SK-N-SH treated with all-trans-retinoic acid at 6 μM for 48 hours (cell line): ENCODE data around the gene UBTD1.

Experiments
- ATAC-seq: fragments of 200-7000 bp; cut with Tn5 transposase; 3 replicates; pipeline ENCODE4 v1.9.1; 2020; ENCODE audit warnings: mild to moderate bottlenecking, moderate library complexity
- ARNTL ChIP-seq: fragments of 450-650 bp; formaldehyde crosslinking; IDR thresholded peaks from 2 replicates; pipeline ENCODE4 v1.5.0; 2020; ENCODE audit warnings: low read depth, mild to moderate bottlenecking, moderate library complexity, borderline replicate concordance
- BACH2 ChIP-seq: fragments of 250-450 bp; sonication (Bioruptor Pico); IDR thresholded peaks from 2 replicates; pipeline ENCODE4 v1.9.0; 2021; ENCODE audit warnings: mild to moderate bottlenecking, borderline replicate concordance
- CSDC2 ChIP-seq: fragments of 250-450 bp; sonication (Bioruptor Pico); IDR thresholded peaks from 2 replicates; pipeline ENCODE4 v1.5.0; 2020; ENCODE audit warnings: mild to moderate bottlenecking, moderate library complexity
- ESRRG ChIP-seq: fragments of 250-450 bp; sonication (Bioruptor Pico); IDR thresholded peaks from 2 replicates; pipeline ENCODE4 v1.6.1; 2021; ENCODE audit warnings: mild to moderate bottlenecking
- GLIS3 ChIP-seq: fragments of 250-450 bp; sonication (Bioruptor Pico); IDR thresholded peaks from 2 replicates; pipeline ENCODE4 v1.5.0; 2020; ENCODE audit warnings: mild to moderate bottlenecking, moderate library complexity
- ISL1 ChIP-seq: fragments of 250-450 bp; sonication (Bioruptor Pico); IDR thresholded peaks from 2 replicates; pipeline ENCODE4 v2.1.2; 2022; ENCODE audit warnings: mild to moderate bottlenecking, moderate library complexity
- OSR1 ChIP-seq: fragments of 250-450 bp; sonication (Bioruptor Pico); IDR thresholded peaks from 2 replicates; pipeline ENCODE4 v1.8.0; 2022; ENCODE audit warnings: moderate library complexity, mild to moderate bottlenecking, inconsistent platforms
- RARB ChIP-seq: fragments of 250-450 bp; sonication (Bioruptor Pico); IDR thresholded peaks from 2 replicates; pipeline ENCODE4 v1.8.0; 2021; ENCODE audit warnings: mild to moderate bottlenecking, moderate library complexity
- SNAI2 ChIP-seq: fragments of 250-450 bp; sonication (Bioruptor Pico); IDR thresholded peaks from 2 replicates; pipeline ENCODE4 v1.5.0; 2020; ENCODE audit warnings: mild to moderate bottlenecking, moderate library complexity
- TCF4 ChIP-seq: fragments of 250-450 bp; sonication (Bioruptor Pico); IDR thresholded peaks from 2 replicates; pipeline ENCODE4 v1.8.0; 2021; ENCODE audit warnings: mild to moderate bottlenecking, moderate library complexity, borderline replicate concordance
- TOX ChIP-seq: fragments of 250-450 bp; sonication (Bioruptor Pico); IDR thresholded peaks from 2 replicates; pipeline ENCODE4 v1.8.0; 2021; ENCODE audit warnings: mild to moderate bottlenecking, moderate library complexity, borderline replicate concordance
- ZFP3 ChIP-seq: fragments of 250-450 bp; sonication (Bioruptor Pico); IDR thresholded peaks from 2 replicates; pipeline ENCODE4 v1.5.0; 2020; ENCODE audit warnings: mild to moderate bottlenecking, moderate library complexity
- ZFP30 ChIP-seq: fragments of 450-650 bp; formaldehyde crosslinking; IDR thresholded peaks from 2 replicates; pipeline ENCODE4 v1.5.0; 2022; ENCODE audit warnings: mild to moderate bottlenecking, moderate library complexity
- ZNF565 ChIP-seq: fragments of 450-650 bp; formaldehyde crosslinking; conservative IDR thresholded peaks from 2 replicates; pipeline ENCODE4 v1.5.0; 2020; ENCODE audit warnings: low read depth, mild to moderate bottlenecking, moderate library complexity
- ZNF70 ChIP-seq: fragments of 450-650 bp; formaldehyde crosslinking; IDR thresholded peaks from 2 replicates; pipeline ENCODE4 v1.5.0; 2020; ENCODE audit warnings: mild to moderate bottlenecking, moderate library complexity
- ZNF8 ChIP-seq: fragments of 450-650 bp; formaldehyde crosslinking; IDR thresholded peaks from 2 replicates; pipeline ENCODE4 v1.5.0; 2020; ENCODE audit warnings: mild to moderate bottlenecking, moderate library complexity
- TF ChIP-seq, protein P1 (sequence below): fragments of 250-450 bp; sonication (Bioruptor Pico); IDR thresholded peaks from 2 replicates; pipeline ENCODE4 v1.8.0; 2020; ENCODE audit warnings: mild to moderate bottlenecking, moderate library complexity, borderline replicate concordance
- TF ChIP-seq, protein P2 (sequence below): fragments of 250-450 bp; sonication (Bioruptor Pico); IDR thresholded peaks from 2 replicates; pipeline ENCODE4 v1.5.1; 2021; ENCODE audit warnings: mild to moderate bottlenecking, moderate library complexity
- TF ChIP-seq, protein P3 (sequence below): fragments of 250-450 bp; sonication (Bioruptor Pico); IDR thresholded peaks from 2 replicates; pipeline ENCODE4 v1.8.0; 2021; ENCODE audit warnings: low read depth, mild to moderate bottlenecking, moderate library complexity, borderline replicate concordance
- TF ChIP-seq, protein P4 (sequence below): fragments of 250-450 bp; sonication (Bioruptor Pico); IDR thresholded peaks from 2 replicates; pipeline ENCODE4 v1.5.1; 2020; ENCODE audit warnings: low read depth, mild to moderate bottlenecking, moderate library complexity

The UBTD1 gene

DNA sequence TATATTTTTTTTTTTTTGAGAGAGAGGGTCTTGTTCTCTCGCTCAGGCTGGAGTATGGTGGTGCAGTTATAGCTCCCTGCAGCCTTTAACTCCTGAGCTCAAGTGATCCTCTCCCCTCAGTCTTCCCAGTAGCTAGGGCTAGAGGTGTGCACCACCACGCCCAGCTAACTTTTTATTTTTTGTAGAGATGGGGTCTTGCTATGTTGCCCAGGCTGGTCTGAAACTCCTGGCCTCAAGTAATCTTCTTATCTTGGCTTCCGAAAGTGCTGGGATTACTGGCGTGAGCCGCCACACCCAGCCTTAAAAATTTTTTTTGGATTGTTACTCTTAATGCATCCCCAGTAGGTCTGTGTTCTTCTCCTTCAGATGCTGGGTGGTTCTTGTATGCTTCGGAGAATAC is 4.2 kb downstream of the UBTD1 start:
- no peak for TF ChIP-seq ESRRG (CRISPR knock-in tag)
- TF ChIP-seq, protein P1, sequence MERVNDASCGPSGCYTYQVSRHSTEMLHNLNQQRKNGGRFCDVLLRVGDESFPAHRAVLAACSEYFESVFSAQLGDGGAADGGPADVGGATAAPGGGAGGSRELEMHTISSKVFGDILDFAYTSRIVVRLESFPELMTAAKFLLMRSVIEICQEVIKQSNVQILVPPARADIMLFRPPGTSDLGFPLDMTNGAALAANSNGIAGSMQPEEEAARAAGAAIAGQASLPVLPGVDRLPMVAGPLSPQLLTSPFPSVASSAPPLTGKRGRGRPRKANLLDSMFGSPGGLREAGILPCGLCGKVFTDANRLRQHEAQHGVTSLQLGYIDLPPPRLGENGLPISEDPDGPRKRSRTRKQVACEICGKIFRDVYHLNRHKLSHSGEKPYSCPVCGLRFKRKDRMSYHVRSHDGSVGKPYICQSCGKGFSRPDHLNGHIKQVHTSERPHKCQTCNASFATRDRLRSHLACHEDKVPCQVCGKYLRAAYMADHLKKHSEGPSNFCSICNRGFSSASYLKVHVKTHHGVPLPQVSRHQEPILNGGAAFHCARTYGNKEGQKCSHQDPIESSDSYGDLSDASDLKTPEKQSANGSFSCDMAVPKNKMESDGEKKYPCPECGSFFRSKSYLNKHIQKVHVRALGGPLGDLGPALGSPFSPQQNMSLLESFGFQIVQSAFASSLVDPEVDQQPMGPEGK (CRISPR knock-in tag) = no peak
- TF ChIP-seq ZNF8 (CRISPR knock-in tag) = no peak
- TF ChIP-seq ARNTL = no peak
- no peak for TF ChIP-seq RARB (CRISPR knock-in tag)
- TF ChIP-seq, protein P2, sequence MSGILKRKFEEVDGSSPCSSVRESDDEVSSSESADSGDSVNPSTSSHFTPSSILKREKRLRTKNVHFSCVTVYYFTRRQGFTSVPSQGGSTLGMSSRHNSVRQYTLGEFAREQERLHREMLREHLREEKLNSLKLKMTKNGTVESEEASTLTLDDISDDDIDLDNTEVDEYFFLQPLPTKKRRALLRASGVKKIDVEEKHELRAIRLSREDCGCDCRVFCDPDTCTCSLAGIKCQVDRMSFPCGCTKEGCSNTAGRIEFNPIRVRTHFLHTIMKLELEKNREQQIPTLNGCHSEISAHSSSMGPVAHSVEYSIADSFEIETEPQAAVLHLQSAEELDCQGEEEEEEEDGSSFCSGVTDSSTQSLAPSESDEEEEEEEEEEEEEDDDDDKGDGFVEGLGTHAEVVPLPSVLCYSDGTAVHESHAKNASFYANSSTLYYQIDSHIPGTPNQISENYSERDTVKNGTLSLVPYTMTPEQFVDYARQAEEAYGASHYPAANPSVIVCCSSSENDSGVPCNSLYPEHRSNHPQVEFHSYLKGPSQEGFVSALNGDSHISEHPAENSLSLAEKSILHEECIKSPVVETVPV (CRISPR knock-in tag) = no peak
- no peak for TF ChIP-seq BACH2 (CRISPR knock-in tag)
- TF ChIP-seq CSDC2 (CRISPR knock-in tag) = no peak
- TF ChIP-seq ISL1 (CRISPR knock-in tag) = no peak
- TF ChIP-seq SNAI2 (CRISPR knock-in tag) = no peak
- no peak for TF ChIP-seq GLIS3 (CRISPR knock-in tag)
- no peak for TF ChIP-seq ZNF70
- no peak for TF ChIP-seq TCF4 (CRISPR knock-in tag)
- TF ChIP-seq, protein P3, sequence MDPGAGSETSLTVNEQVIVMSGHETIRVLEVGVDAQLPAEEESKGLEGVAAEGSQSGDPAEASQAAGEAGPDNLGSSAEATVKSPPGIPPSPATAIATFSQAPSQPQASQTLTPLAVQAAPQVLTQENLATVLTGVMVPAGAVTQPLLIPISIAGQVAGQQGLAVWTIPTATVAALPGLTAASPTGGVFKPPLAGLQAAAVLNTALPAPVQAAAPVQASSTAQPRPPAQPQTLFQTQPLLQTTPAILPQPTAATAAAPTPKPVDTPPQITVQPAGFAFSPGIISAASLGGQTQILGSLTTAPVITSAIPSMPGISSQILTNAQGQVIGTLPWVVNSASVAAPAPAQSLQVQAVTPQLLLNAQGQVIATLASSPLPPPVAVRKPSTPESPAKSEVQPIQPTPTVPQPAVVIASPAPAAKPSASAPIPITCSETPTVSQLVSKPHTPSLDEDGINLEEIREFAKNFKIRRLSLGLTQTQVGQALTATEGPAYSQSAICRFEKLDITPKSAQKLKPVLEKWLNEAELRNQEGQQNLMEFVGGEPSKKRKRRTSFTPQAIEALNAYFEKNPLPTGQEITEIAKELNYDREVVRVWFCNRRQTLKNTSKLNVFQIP (CRISPR knock-in tag) = no peak
- no peak for ATAC-seq

DNA sequence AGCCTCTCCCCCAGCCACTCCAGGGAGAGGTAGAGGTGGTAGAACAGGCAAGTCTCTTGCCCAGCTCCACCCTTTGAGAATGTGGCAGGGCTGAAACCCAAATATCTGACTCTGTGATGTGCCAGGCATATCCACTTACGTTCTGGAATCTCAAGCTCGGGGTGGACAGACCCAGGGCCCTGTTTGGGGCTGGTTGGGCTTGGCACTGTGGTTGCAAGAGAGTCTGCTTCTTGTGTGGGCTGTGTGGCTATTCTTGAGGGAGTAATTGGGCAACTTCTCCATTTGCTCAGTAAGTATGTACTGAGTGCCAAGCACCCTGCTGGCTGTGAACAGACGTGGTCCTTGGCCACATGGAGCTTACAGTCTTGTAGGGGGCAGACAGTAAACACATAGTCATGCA is 4.7 kb downstream of the UBTD1 start:
- ATAC-seq = no peak

DNA sequence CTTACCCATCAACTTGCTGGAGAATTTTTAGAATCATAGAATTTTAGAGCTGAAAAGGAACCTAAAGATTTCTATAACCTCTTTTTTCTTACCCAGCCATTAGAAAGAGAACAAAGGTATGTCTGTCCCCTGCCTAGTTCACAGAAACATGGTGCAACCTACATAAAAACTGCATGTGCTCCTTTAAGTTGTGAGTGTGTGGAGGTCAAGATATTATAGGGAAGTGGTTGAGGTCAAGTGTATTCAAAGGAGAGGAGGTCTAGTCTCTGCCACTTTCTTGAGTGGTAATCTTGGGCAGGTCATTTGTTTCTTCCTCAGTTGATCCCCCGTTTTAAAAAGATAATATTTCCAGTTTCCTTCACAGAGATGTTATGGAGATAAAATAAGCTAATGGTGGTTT is 6.4 kb downstream of the UBTD1 start:
- ATAC-seq = no peak
- TF ChIP-seq, protein P2 (CRISPR knock-in tag) = no peak
- TF ChIP-seq, protein P1 (CRISPR knock-in tag) = no peak
- TF ChIP-seq ZNF565 (CRISPR knock-in tag) (no peak), RARB (CRISPR knock-in tag) (no peak), OSR1 (CRISPR knock-in tag) (no peak), ESRRG (CRISPR knock-in tag) (no peak), ZFP3 (CRISPR knock-in tag) (no peak), CSDC2 (CRISPR knock-in tag) (no peak), ISL1 (CRISPR knock-in tag) (no peak), ARNTL (no peak), GLIS3 (CRISPR knock-in tag) (no peak), ZFP30 (CRISPR knock-in tag) (no peak), TCF4 (CRISPR knock-in tag) (no peak), TOX (CRISPR knock-in tag) (no peak), ZNF70 (no peak), ZNF8 (CRISPR knock-in tag) (no peak)
- TF ChIP-seq, protein P4, sequence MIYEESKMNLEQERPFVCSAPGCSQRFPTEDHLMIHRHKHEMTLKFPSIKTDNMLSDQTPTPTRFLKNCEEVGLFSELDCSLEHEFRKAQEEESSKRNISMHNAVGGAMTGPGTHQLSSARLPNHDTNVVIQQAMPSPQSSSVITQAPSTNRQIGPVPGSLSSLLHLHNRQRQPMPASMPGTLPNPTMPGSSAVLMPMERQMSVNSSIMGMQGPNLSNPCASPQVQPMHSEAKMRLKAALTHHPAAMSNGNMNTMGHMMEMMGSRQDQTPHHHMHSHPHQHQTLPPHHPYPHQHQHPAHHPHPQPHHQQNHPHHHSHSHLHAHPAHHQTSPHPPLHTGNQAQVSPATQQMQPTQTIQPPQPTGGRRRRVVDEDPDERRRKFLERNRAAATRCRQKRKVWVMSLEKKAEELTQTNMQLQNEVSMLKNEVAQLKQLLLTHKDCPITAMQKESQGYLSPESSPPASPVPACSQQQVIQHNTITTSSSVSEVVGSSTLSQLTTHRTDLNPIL (CRISPR knock-in tag) = no peak

More for the DNA sequence above, 4.7 kb downstream of the UBTD1 start:
- TF ChIP-seq CSDC2 (CRISPR knock-in tag) = no peak
